Gastrocnemius medialis (tissue), 4 donors: Measurements from ENCODE around the gene MFSD6.

Source experiments
- POLR2A ChIP-seq, 2 donors: fragments of 450-650 bp; IDR thresholded peaks; one replicate each; pipeline ENCODE4 v1.6.1; 2017; ENCODE audit warnings: antibody characterized with exemption in 2 of 2, mild to moderate bottlenecking in 2 of 2, moderate library complexity in 2 of 2
- TF ChIP-seq, protein P1 (sequence below), 5 experiments: fragments of 450-650 bp in 3 of 5; fragments of 200-600 bp in 2 of 5; sonication (generic) in 2 of 5; IDR thresholded peaks in 4 of 5; conservative IDR thresholded peaks in 1 of 5; 1 replicate in 4 of 5; 2 replicates in 1 of 5; pipeline ENCODE4 v1.5.1; 2016 to 2019; ENCODE audit warnings: antibody characterized with exemption in 5 of 5, mild to moderate bottlenecking in 3 of 5, moderate library complexity in 3 of 5

DNA sequence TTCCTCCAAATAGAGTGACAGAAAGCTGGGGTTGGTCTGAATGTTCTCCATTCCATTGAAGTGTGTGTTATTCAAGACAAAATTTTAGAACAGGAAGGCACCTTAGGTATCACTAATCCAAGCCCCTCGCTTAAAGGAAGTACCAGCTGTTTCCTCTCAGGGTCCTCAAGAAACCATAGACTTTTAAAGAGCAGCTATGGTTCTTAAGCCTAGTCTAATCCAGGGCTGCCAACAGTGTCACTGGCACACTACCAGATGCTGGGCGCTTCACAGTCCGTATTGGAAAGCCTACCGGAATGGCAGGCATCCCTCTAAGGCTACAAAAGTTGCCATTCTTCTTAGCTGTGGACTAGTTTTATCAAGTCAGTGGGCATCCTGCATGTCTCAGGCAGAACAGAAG lies 124.4 kb downstream of the MFSD6 start:
- TF ChIP-seq, protein P1, sequence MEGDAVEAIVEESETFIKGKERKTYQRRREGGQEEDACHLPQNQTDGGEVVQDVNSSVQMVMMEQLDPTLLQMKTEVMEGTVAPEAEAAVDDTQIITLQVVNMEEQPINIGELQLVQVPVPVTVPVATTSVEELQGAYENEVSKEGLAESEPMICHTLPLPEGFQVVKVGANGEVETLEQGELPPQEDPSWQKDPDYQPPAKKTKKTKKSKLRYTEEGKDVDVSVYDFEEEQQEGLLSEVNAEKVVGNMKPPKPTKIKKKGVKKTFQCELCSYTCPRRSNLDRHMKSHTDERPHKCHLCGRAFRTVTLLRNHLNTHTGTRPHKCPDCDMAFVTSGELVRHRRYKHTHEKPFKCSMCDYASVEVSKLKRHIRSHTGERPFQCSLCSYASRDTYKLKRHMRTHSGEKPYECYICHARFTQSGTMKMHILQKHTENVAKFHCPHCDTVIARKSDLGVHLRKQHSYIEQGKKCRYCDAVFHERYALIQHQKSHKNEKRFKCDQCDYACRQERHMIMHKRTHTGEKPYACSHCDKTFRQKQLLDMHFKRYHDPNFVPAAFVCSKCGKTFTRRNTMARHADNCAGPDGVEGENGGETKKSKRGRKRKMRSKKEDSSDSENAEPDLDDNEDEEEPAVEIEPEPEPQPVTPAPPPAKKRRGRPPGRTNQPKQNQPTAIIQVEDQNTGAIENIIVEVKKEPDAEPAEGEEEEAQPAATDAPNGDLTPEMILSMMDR (IDR thresholded peaks at IDR 0.05 in 4 of 5, conservative IDR thresholded peaks at IDR 0.05 in 1 of 5): no peak
- TF ChIP-seq POLR2A (IDR thresholded peaks at IDR 0.05): no peak
